Measurements from ENCODE around the gene SYDE2. TPM values are rescaled to one million over a fixed set of nuclear protein-coding genes. Genes with fewer than 3 reads are reported as not detected.

Gene SYDE2
- total RNA-seq, 4 donors from 2014 or later = 7.6 to 15.6 (median 10.9) TPM

DNA sequence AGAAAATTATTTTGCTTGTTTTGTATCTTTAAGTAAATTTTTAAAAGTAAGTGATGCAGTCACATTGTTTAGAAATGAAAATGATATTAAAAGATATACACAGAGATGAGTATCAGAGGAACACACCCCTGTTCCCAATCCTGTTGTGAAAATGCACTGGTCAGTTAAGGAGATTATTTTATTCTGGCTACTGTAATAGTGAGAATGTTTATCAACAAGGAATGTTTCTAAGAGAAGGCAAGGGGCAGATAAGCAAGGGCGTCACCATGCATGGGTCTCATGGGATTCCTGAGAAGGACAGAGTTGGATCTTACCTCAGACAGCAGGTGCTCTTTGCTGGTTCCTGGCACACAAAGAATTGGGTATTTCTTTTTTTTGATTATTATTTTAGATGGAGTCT lies 36.8 kb upstream of the SYDE2 start:
- TF ChIP-seq, protein P1, sequence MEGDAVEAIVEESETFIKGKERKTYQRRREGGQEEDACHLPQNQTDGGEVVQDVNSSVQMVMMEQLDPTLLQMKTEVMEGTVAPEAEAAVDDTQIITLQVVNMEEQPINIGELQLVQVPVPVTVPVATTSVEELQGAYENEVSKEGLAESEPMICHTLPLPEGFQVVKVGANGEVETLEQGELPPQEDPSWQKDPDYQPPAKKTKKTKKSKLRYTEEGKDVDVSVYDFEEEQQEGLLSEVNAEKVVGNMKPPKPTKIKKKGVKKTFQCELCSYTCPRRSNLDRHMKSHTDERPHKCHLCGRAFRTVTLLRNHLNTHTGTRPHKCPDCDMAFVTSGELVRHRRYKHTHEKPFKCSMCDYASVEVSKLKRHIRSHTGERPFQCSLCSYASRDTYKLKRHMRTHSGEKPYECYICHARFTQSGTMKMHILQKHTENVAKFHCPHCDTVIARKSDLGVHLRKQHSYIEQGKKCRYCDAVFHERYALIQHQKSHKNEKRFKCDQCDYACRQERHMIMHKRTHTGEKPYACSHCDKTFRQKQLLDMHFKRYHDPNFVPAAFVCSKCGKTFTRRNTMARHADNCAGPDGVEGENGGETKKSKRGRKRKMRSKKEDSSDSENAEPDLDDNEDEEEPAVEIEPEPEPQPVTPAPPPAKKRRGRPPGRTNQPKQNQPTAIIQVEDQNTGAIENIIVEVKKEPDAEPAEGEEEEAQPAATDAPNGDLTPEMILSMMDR (IDR thresholded peaks at IDR 0.05; ENCODE audit: low read depth) = no peak

DNA sequence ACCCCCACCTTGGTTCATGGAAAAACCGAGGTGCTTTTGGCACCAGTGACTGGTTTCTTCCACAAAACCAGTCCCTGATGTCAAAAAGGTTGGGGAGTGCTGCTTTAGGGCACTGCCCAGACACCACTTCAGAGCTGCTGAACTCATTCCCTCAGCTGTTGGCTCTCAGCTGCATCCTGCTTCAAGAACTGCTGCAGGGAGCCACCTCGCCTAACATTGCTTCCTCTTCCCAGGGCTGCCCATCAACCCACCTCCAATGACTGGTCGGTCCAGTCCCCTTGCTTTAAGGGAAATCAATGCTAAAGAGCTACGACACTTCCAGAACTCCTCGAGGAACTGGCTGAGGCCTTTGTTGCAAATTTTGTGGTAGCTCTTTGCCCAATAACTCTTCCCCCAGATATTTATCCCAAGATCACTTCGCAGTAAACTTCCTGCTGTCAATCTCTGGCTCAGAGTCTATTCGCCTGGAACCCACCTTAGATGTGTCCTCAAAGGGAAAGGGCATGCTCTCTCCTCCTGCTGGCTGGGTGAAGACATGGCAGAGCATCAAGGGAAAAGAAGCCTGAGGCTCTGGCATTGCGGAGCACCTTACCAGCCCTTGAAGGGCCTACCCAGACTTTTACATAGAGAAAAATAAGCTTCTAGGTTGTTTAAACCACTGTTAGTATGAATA lies 29.6 kb upstream of the SYDE2 start:
- TF ChIP-seq, protein P1 (IDR thresholded peaks at IDR 0.05; ENCODE audit: low read depth) = no peak

DNA sequence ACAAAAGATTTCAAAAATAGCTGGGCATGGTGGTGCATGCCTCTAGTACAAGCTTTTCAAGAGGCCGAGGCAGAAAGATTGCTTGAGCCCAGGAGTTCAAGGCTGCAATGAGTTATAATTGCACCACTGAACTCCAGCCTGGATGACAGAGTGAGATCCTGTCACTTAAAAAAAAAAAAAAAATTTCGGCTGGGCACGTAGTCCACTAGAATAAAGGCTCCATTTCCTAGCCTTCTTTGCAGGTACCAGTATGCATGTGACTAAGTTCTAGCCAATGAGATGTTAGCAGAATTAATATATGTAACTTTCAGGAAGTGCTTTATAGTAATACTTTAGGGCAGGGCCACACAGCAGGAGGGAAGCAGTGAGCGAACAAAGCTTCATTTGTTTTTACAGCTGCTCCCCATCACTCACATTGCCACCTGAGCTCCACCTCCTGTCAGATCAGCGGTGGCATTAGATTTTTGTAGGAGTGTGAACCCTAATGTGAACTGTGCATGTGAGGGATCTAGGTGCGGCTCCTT lies 28.8 kb upstream of the SYDE2 start:
- TF ChIP-seq, protein P1 (IDR thresholded peaks at IDR 0.05; ENCODE audit: low read depth) = no peak

DNA sequence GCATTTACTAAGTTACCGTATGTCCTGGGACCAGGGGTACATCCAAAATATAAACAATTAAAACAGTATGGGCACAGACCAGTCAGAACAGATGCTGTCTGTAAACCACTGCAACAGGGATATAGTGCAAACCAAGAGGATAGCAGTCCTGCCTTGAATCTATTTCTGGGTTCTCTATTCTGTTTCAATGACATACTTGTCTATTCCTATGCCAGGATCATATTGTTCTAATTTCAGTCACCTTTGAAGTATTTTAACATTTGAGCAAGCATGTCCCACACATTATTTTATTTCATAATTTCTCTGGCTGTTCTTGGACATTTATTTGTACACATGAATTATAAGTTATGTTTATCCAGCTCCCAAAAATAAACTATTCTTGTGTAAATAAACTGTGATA lies 28.2 kb upstream of the SYDE2 start:
- TF ChIP-seq, protein P1 (IDR thresholded peaks at IDR 0.05; ENCODE audit: low read depth) = no peak

DNA sequence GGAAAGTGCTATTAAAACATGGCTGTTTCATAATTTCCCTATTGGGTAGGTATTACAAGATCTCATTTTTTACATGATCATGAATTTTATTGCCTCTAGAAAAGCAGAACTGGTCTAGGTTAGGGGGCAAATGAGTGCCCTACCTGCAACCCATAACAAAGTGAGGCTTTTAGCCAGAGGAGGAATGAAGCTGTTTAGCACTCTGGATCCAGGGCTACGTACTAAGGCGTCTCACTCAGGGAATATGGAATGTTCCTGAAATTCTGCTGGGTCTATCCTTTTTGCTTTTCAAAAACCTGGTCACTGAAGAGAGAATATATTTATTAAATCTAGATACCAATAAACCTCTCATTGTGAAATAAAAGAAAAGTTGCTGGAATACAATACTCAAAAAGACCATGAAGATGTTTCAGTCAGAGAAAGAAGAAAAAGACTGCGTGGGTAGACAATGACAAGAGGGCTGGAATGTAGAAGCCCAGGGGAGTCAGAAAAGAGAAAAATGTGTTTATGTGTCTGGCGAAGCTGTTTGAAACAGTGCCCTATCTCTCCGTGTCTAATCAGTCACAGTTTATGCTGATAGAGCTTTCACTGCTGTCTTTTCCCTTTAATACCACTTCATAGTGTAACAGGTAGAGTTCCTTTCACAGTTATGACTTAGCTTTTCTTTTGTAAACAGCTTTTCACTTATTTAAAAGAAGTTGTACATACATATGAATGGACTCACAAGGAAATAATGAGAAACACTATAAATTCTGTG lies 25.0 kb upstream of the SYDE2 start:
- TF ChIP-seq, protein P1 (IDR thresholded peaks at IDR 0.05; ENCODE audit: low read depth) = no peak

DNA sequence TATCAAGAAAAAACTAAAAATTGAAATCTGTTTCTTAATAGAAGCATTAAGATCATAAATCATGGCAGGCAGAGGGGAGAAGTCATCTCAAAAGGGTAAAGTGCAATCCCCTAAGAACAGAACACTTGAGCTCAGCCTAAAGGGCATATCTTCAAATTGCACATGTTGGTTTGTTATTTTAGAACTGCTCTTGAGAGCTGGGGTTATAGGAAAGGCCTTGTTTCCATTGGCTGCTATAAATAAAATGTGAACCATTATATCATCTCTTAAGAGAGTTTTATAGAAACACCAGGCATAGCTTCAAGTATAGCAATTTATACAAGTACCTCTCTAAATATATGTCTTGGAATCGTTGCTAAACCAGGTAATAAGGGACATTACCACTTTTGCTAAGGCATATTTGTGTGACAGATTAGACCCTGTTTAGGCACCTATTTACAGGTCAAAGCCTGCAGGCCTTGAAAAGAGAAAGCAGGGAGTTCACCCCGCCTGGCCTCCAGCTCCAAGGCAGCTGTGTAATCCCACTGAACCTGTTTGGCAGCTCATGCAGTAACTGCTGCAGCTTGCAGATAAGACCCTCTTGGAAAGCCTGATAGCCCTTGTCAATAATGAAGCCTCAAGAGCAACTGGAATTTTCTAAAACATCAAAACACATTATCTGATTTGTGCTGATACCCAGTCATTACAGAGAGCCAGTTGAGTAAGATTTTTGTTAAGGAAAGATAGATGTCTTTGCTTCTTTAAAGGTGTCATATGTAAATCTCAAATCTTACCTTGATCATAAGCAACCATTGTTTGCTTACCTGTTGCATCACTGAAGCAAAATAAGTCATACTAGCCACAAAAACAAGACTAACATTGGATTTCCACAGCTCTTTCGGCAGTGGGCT lies 24.2 kb upstream of the SYDE2 start:
- TF ChIP-seq, protein P1 (IDR thresholded peaks at IDR 0.05; ENCODE audit: low read depth) = no peak

All from subcutaneous adipose tissue (tissue), 4 donors.